Activated CD8-positive, alpha-beta T cell treated with anti-CD3 and anti-CD28 coated beads, Interleukin-2, amount 10 ng/mL, durations not matched to agents 7 days and 5 days (primary cell): ENCODE data around the gene RNF225. TPM values are rescaled to one million over a fixed set of nuclear protein-coding genes. Genes with fewer than 3 reads are reported as not detected.

Experiments
- ATAC-seq: fragments of 150-1000 bp; cut with Tn5 transposase; one replicate; pipeline ENCODE4 v1.10.0; 2021; ENCODE audit warnings: moderate library complexity
- CTCF ChIA-PET: fragments of 350-600 bp; sonication (Branson Sonifier 250); formaldehyde crosslinking; loops from one replicate; lab custom pipeline; 2021; ENCODE audit warnings: antibody characterized with exemption; lab: Charles Lee
- POLR2A ChIA-PET: fragments of 350-600 bp; sonication (Branson Sonifier 250); formaldehyde crosslinking; loops from one replicate; lab custom pipeline; 2021; ENCODE audit warnings: antibody characterized with exemption; lab: Charles Lee
- DNase-seq: peaks from one replicate; pipeline ENCODE4 v3.0.0-alpha.2; 2020
- H3K27ac Mint-ChIP-seq: one replicate; pipeline ENCODE4 v1.8.0; 2021; ENCODE audit warnings: mild to moderate bottlenecking, mixed read lengths
- H3K27me3 Mint-ChIP-seq: one replicate; pipeline ENCODE4 v1.8.0; 2021; ENCODE audit warnings: low read depth, mixed read lengths
- H3K36me3 Mint-ChIP-seq: one replicate; pipeline ENCODE4 v1.8.0; 2021; ENCODE audit warnings: low read depth, mixed read lengths
- H3K4me1 Mint-ChIP-seq: one replicate; pipeline ENCODE4 v1.8.0; 2021; ENCODE audit warnings: low read depth, mixed read lengths
- H3K4me3 Mint-ChIP-seq: one replicate; pipeline ENCODE4 v1.8.0; 2021; ENCODE audit warnings: mild to moderate bottlenecking, mixed read lengths
- H3K9me3 Mint-ChIP-seq: one replicate; pipeline ENCODE4 v1.8.0; 2022; ENCODE audit warnings: mixed read lengths; ENCODE audit not compliant: insufficient read depth
- total RNA-seq, 2 experiments: library from RNA; stranded (reverse); gene quantifications; one replicate each; pipeline ENCODE4 v1.2.3, GENCODE V29; 2021

RNF225 gene
- total RNA-seq, 2 experiments from 2014 or later = 0.84 to 0.99 TPM

DNA sequence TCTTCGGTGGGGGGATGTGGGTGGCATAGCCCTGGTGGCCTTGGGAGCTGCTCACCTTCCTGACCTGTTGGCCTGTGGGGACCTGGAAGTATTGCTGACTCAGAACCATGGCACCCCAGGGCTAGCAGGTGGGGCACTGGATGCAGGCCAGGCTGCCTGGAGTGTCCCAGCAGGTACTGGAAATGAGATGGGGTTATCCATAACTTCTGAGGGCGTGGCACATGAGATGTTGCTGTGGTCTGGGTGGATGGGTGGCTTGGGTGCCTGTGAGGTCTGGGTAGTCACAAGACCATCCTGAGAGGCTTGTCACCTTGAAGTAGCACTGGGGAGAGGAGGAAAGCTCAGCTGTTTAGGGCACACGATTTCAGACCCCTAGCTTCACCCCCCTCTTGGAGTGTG, 636 bp upstream of the RNF225 start:
- DNase-seq (no peak), ATAC-seq (peak; percentile 4)
- Mint-ChIP-seq H3K4me3 (no peak overlapping the region), H3K27ac (no peak overlapping the region), H3K9me3 (no peaks in the 10 kb centered on the region), H3K27me3 (no peaks in the 10 kb centered on the region), H3K36me3 (peaks cover 50% of the 10 kb centered on the region), H3K4me1 (peaks cover 40% of the 10 kb centered on the region)
- POLR2A ChIA-PET = interaction anchor here (0.8 kb wide), 1 partner anchor 32 kb away, joined by 3 read pairs; no protein-coding TSS in a partner anchor
- CTCF ChIA-PET = no interaction called here

DNA sequence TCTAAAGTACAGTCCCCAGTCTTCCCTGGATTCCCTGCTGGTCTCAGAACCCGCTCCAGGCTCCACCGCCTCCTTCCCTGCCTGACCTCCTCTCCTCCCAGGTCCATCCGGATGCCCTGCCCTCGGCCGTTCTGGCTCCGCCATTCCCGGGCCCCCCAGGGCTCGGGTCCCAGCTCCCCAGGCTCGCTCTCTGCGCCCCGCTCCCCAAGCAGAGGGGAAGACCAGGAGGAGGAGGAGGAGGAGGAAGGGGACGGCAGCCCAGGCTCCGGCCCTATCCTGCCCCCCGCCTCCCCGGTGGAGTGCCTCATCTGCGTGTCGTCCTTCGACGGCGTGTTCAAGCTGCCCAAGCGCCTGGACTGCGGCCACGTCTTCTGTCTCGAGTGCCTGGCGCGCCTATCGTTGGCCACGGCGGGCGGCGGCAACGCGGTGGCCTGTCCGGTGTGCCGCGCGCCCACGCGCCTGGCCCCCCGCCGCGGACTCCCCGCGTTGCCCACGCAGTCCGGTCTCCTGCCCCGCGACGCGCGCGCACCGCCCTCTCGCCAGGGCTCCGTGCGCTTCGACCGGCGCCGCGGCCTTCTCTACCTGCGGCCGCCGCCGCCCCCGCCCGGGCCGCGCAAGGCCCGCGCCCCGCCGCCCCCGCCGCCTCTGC, 647 bp downstream of the RNF225 start:
- no peak for ATAC-seq
- Mint-ChIP-seq H3K36me3 (peaks cover 41% of the 10 kb centered on the region), H3K27ac (no peak overlapping the region), H3K4me1 (peaks cover 42% of the 10 kb centered on the region), H3K27me3 (no peaks in the 10 kb centered on the region), H3K9me3 (no peaks in the 10 kb centered on the region), H3K4me3 (no peak overlapping the region)
- no peak for DNase-seq
- ChIA-PET CTCF (no interaction called here), POLR2A (no interaction called here)

DNA sequence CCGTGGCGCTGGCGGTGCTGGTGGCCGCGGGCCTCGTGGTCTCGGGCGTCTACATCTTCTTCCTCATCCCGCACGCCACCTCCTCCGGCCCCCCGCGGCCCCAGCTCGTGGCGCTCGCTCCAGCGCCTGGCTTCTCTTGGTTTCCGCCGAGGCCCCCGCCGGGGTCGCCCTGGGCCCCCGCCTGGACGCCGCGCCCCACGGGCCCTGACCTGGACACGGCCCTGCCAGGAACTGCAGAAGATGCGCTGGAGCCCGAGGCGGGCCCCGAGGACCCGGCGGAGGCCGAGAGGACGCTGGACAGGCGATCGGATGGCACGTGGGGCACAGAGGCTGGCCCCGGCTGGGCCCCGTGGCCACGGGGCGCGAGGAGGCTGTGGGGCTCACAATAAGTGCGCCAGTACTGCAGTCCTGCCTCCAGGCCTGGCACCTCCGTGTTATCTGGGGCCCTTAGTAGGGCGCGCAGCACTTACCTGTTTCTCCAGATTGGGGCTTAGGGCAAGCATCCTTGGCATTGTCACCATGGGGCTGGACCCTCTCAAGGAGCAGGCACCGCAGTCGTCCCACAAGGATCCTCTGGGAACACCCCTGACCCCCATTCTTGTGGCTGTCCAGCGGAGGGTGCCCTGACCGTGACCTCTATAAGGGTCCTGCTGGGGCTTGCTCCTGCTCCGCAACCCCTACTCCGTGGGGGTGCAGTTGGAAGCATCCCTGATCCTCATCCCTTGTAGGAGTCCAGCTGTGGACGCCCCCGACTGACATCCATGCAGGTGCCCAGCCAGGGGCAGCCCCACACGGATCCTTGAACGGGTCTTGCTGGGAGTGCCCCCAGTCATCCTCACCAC, 1.5 kb downstream of the RNF225 start:
- no peak for DNase-seq
- H3K4me3 Mint-ChIP-seq = no peak overlapping the region
- H3K4me1 Mint-ChIP-seq = peaks cover 38% of the 10 kb centered on the region
- ChIA-PET CTCF (no interaction called here), POLR2A (no interaction called here)
- H3K27ac Mint-ChIP-seq = no peak overlapping the region
- no peaks in the 10 kb centered on the region for H3K27me3 Mint-ChIP-seq
- no peaks in the 10 kb centered on the region for H3K9me3 Mint-ChIP-seq
- no peak for ATAC-seq
- H3K36me3 Mint-ChIP-seq = peaks cover 34% of the 10 kb centered on the region

DNA sequence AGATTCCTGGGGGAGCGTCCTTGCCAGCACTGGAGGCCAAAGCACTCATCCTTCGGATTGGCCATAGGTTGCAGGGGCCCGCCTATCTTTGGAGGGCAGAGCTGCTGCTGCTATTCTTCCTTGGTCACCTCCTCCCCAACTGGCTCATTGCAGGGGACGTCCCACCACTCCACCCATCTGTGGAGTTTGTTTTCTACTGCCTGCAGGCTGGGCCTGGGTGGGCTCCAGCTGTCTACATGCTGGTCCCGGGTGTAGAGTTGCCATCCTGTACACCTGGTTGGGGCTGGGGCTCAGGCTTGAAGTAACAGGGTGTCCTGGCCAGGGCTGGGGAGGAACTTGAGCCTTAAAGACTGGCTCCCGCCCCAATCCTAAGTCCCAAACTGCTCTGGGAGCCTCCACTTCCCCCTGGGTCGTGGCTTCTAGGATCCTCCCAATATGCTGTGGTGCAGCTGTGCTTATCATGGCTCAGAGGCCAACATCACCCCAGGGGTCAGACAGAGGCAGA, 2.1 kb downstream of the RNF225 start:
- Mint-ChIP-seq H3K27ac (no peak overlapping the region), H3K36me3 (peaks cover 29% of the 10 kb centered on the region), H3K9me3 (no peaks in the 10 kb centered on the region), H3K4me1 (peaks cover 36% of the 10 kb centered on the region), H3K27me3 (no peaks in the 10 kb centered on the region), H3K4me3 (no peak overlapping the region)
- ChIA-PET CTCF (no interaction called here), POLR2A (no interaction called here)
- no peak for ATAC-seq
- no peak for DNase-seq

DNA sequence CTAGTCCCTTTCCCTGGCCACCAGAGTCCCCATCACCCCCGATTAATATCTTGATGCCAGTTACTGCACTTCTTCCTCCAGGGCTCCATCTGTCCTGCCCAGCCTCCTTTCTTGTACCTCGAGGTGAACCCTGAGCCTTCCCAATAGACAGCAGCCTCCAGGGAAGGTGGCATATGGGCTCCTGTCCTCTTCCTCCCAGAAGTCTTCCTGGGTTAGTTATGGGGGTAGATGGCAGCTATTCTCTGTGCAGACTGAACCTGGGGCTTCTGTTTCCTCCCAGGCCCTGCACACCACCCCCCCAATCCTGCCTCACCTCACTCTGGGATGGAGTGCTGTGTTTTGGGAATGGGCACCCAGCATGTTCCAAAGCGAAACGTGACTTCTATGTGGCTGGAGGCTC, 2.6 kb downstream of the RNF225 start:
- no peak overlapping the region for H3K4me3 Mint-ChIP-seq
- ATAC-seq (no peak), DNase-seq (no peak)
- no peaks in the 10 kb centered on the region for H3K27me3 Mint-ChIP-seq
- POLR2A ChIA-PET = no interaction called here
- no peak overlapping the region for H3K27ac Mint-ChIP-seq
- peaks cover 34% of the 10 kb centered on the region for H3K4me1 Mint-ChIP-seq
- peaks cover 24% of the 10 kb centered on the region for H3K36me3 Mint-ChIP-seq
- no peaks in the 10 kb centered on the region for H3K9me3 Mint-ChIP-seq
- CTCF ChIA-PET = no interaction called here

DNA sequence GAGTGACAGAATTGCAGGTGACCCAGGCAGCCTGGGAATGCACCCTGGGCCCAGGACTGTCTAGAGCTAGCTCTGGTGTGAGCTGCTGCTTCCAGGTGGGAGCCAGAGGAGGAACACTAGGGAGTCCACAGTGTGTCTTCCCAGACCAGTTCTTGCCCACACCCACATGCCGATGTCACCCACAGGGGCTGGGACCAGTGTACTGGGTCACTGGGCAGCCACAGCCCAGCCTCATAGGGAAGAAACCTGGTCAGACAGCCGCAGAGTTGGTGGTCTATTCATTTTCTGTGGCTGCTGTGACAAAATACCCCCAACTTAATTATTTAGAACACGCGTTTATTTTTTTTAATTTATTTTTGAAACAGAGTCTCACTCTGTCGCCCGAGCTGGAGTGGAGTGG, 3.1 kb downstream of the RNF225 start:
- H3K27me3 Mint-ChIP-seq = no peaks in the 10 kb centered on the region
- peaks cover 34% of the 10 kb centered on the region for H3K4me1 Mint-ChIP-seq
- ChIA-PET POLR2A (no interaction called here), CTCF (no interaction called here)
- H3K27ac Mint-ChIP-seq = no peak overlapping the region
- DNase-seq (no peak), ATAC-seq (no peak)
- peaks cover 20% of the 10 kb centered on the region for H3K36me3 Mint-ChIP-seq
- H3K9me3 Mint-ChIP-seq = no peaks in the 10 kb centered on the region
- no peak overlapping the region for H3K4me3 Mint-ChIP-seq

DNA sequence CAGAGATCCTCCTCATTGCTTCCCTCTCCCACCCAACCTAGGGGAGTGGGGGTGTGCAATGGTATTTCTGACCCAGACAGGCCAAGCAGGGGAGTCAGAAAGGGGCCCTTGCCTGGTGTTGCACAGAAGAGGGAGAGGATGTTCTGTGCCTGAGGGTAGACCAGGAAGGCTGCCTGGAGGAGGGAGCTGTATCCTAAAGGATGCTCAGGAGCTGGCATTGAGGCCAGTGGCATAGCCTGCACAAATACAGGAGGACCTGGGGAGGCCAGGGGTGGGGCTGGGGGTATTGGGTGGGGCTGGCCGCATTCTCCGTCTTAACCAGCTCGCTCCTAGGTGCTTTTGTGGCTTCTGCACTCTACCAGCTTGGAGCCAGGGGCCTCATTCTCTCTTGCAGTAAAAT, 4.4 kb downstream of the RNF225 start:
- Mint-ChIP-seq H3K4me3 (no peak overlapping the region), H3K27me3 (no peaks in the 10 kb centered on the region), H3K4me1 (peaks cover 32% of the 10 kb centered on the region), H3K9me3 (no peaks in the 10 kb centered on the region), H3K27ac (no peak overlapping the region), H3K36me3 (peaks cover 6% of the 10 kb centered on the region)
- DNase-seq = no peak
- ChIA-PET CTCF (no interaction called here), POLR2A (no interaction called here)
- ATAC-seq = no peak

DNA sequence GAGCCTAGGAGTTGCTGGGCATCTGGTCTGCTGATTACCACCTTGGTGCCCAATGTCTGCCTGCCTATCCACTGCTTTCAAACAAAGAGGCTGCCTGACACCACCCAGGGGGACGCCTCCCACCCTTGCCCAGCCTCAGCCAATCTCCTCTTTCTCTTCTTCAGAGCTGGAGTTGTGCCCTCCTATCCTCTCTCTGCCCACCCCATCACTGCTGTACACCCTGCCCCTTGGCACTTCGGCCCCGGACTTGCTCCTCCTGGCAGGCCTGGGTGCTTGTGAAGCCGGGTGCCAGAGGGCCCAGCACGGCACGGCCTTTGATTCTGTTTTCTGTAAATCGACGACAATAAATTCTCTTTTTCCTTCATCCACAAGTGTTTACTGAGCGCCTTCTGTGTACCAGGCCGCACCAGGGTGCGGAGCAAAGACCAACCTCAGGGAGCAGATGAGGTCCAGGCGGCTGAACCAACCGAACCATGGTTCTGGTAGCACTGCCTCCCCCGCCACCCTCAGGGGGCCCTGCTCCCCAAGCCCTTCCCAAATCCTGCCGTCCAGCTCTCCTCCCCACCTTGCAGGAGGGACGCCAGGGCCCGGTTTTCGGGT, 5.0 kb downstream of the RNF225 start:
- peaks cover 28% of the 10 kb centered on the region for H3K4me1 Mint-ChIP-seq
- peak overlapping the region; percentile 83 for H3K4me3 Mint-ChIP-seq
- no peaks in the 10 kb centered on the region for H3K9me3 Mint-ChIP-seq
- peaks cover 5% of the 10 kb centered on the region for H3K36me3 Mint-ChIP-seq
- DNase-seq (no peak), ATAC-seq (no peak)
- no peak overlapping the region for H3K27ac Mint-ChIP-seq
- POLR2A ChIA-PET = no interaction called here
- CTCF ChIA-PET = interaction anchor here (0.7 kb wide), 1 partner anchor 52 kb away, joined by 3 read pairs; no protein-coding TSS in a partner anchor
- H3K27me3 Mint-ChIP-seq = no peaks in the 10 kb centered on the region

DNA sequence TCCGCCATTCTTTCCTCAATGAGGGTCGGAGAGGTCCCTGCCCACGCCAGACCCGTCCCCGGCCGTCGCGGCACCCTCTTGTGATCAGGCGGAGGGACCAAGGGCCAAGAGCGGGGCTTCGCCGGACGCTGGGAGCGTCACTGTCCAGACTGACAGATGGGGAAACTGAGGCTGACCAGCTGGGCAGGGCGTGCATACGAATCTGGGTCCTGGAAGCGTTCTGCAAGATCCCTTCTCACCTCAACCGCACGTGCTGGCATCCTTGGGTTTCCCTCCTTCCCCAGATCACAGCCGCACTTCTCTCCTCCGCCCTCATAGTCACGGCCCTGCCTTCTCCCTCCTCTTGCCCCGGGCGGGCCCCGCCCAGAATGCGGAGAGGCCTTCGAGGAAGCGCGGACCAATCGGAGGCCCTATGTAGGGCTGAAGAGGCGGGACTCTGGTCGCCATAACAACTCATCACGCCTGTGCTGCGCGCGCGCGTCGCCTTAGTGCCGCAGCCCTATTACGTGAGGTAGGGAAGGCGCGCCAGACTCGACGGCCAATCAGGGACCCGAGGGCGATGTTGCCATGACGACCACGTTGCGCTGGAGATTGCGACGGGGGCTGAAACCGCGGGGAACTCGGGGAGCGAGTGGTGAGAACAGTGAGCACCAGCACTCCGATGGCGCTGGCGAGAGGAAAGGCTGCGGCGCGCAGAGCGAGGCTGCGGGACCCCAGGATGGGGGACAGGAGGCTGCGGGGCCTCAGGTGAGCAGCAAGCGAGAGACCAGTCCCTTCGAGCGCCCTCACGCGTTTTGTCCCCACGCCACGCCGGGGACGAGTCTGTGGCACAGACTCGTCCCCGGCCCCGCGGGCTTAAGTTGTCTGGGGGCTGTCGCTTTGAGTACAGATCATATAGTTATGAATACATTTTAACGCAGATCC, 5.7 kb downstream of the RNF225 start:
- DNase-seq = peak; percentile 100
- H3K27me3 Mint-ChIP-seq = no peaks in the 10 kb centered on the region
- ATAC-seq = peak; percentile 96
- H3K36me3 Mint-ChIP-seq = no peaks in the 10 kb centered on the region
- peak overlapping the region; percentile 90 for H3K27ac Mint-ChIP-seq
- H3K4me1 Mint-ChIP-seq = peaks cover 28% of the 10 kb centered on the region
- H3K4me3 Mint-ChIP-seq = peak overlapping the region; percentile 83
- ChIA-PET CTCF (interaction anchor here (0.7 kb wide), 1 partner anchor 51 kb away, joined by 3 read pairs; no protein-coding TSS in a partner anchor), POLR2A (no interaction called here)
- H3K9me3 Mint-ChIP-seq = no peaks in the 10 kb centered on the region

DNA sequence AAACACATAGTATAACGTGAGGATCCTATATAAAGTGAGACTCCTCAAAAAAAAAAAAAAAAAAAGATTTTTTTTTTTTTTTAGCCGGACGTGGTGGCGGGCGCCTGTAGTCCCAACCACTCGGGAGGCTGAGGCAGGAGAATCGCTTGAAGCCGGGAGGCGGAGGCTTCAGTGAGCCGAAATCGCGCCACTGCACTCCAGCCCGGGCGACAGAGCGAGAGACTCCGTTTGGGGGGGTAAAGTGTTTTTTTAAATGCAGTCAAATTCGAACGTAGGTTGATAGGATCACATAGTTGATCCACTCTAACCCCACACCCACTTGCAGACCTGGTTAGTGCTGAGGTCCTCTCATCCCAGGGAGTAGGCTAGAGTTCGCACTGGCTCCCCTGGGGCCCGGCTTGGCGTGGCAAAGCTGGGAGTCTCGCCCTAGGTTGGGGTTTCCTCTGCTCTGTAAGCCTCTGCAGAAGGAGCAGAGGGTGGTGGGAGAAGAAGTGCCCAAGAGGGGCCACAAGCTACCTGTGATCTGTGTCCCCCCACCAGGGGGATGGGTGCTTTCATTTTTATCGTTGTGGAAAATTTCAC, 6.5 kb downstream of the RNF225 start:
- POLR2A ChIA-PET = interaction anchor here (0.8 kb wide), 1 partner anchor 40 kb away, joined by 3 read pairs; the partner anchor contains the start of gene ZNF497
- no peak for ATAC-seq

More for the DNA sequence above, 6.5 kb downstream of the RNF225 start:
- H3K4me1 Mint-ChIP-seq = peaks cover 35% of the 10 kb centered on the region
- no peak overlapping the region for H3K27ac Mint-ChIP-seq
- H3K27me3 Mint-ChIP-seq = no peaks in the 10 kb centered on the region
- no peaks in the 10 kb centered on the region for H3K9me3 Mint-ChIP-seq
- CTCF ChIA-PET = no interaction called here
- peaks cover 6% of the 10 kb centered on the region for H3K36me3 Mint-ChIP-seq
- no peak for DNase-seq
- peak overlapping the region; percentile 83 for H3K4me3 Mint-ChIP-seq
